HUES6 (cell line): Measurements from ENCODE around the gene PPP1R9B.

Experiments
- H3K27ac ChIP-seq: 2 replicates; pipeline ENCODE4 v1.7.0; 2013; ENCODE audit warnings: low read depth, mild to moderate bottlenecking, low read length, inconsistent platforms
- H3K27me3 ChIP-seq: 2 replicates; pipeline ENCODE4 v1.6.1; 2013; ENCODE audit warnings: low read length; ENCODE audit not compliant: control insufficient read depth, insufficient read depth
- H3K36me3 ChIP-seq: 2 replicates; pipeline ENCODE4 v1.6.1; 2013; ENCODE audit warnings: low read length; ENCODE audit not compliant: control insufficient read depth, insufficient read depth
- H3K4me1 ChIP-seq: 2 replicates; pipeline ENCODE4 v1.6.1; 2013; ENCODE audit warnings: low read length; ENCODE audit not compliant: control insufficient read depth, insufficient read depth
- H3K4me3 ChIP-seq: 2 replicates; pipeline ENCODE4 v1.5.1; 2013; ENCODE audit warnings: low read depth, low read length
- H3K9ac ChIP-seq: one replicate; pipeline ENCODE4 v1.6.1; 2013; ENCODE audit warnings: mild to moderate bottlenecking, low read length
- H3K9me3 ChIP-seq: 2 replicates; pipeline ENCODE4 v1.6.1; 2013; ENCODE audit warnings: low read depth, low read length; ENCODE audit not compliant: control insufficient read depth, insufficient read depth

The PPP1R9B gene

GRCh38 chr17:50128441-50129352 lies 21.8 kb downstream of the PPP1R9B start:
- Histone ChIP-seq H3K9me3 (no peaks in the 10 kb centered on the region), H3K27me3 (no peaks in the 10 kb centered on the region; the same call in 1 of the 2 replicates), H3K4me1 (peaks cover 37% of the 10 kb centered on the region), H3K9ac (peak overlapping the region; percentile 55), H3K36me3 (no peaks in the 10 kb centered on the region), H3K27ac (no peak overlapping the region), H3K4me3 (peak overlapping the region; percentile 62)

- H3K27me3 ChIP-seq, result no peaks in the 10 kb centered on the region; the same call in 1 of the 2 replicates
- no peaks in the 10 kb centered on the region for H3K9me3 ChIP-seq
- no peak overlapping the region for H3K27ac ChIP-seq
- H3K9ac ChIP-seq, result no peak overlapping the region
- H3K36me3 ChIP-seq, result no peaks in the 10 kb centered on the region
- peaks cover 38% of the 10 kb centered on the region for H3K4me1 ChIP-seq
- H3K4me3 ChIP-seq, result peak overlapping the region; percentile 62
Observed at GRCh38 chr17:50127697-50128361, 22.6 kb downstream of the PPP1R9B start.

- H3K9me3 ChIP-seq, result no peaks in the 10 kb centered on the region
- H3K9ac ChIP-seq, result no peak overlapping the region
- no peak overlapping the region for H3K27ac ChIP-seq
- H3K4me3 ChIP-seq, result no peak overlapping the region
- H3K27me3 ChIP-seq, result peaks cover 4% of the 10 kb centered on the region; the same call in 1 of the 2 replicates
- H3K4me1 ChIP-seq, result peaks cover 32% of the 10 kb centered on the region
- no peaks in the 10 kb centered on the region for H3K36me3 ChIP-seq
Observed at GRCh38 chr17:50125420-50125997, 25.0 kb downstream of the PPP1R9B start.

GRCh38 chr17:50123649-50124349 lies 26.7 kb downstream of the PPP1R9B start:
- Histone ChIP-seq H3K27me3 (peaks cover 18% of the 10 kb centered on the region), H3K9ac (no peak overlapping the region), H3K27ac (no peak overlapping the region)

DNA sequence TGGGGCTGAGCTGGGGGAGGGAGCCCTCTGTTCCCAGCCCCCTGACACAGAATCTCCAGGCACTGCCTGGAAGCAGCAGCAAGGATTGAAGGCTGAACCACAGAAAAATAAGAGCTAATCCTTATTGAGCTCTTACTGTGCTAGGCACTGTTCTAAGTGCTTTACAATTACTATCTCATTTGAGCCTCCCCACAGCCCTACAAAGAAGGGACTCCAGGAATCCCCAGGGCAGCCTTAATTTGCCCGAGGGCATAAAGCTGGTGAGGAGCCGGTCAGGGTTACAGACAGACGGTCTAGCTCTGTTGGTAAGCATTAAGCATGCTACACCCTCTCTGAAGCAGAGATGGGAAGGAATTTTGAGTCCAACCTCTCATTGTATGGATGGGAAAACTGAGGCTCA lies 27.5 kb downstream of the PPP1R9B start:
- no peak overlapping the region for H3K9ac ChIP-seq
- H3K4me1 ChIP-seq, result peaks cover 26% of the 10 kb centered on the region
- H3K9me3 ChIP-seq, result no peaks in the 10 kb centered on the region
- H3K4me3 ChIP-seq, result peak overlapping the region; percentile 22
- H3K27ac ChIP-seq, result no peak overlapping the region
- H3K27me3 ChIP-seq, result peaks cover 26% of the 10 kb centered on the region
- H3K36me3 ChIP-seq, result no peaks in the 10 kb centered on the region

More at GRCh38 chr17:50123649-50124349, 26.7 kb downstream of the PPP1R9B start:
- H3K4me3 ChIP-seq, result peak overlapping the region; percentile 15; the same call in 1 of the 2 replicates
- H3K9me3 ChIP-seq, result no peaks in the 10 kb centered on the region
- H3K4me1 ChIP-seq, result peaks cover 32% of the 10 kb centered on the region
- no peaks in the 10 kb centered on the region for H3K36me3 ChIP-seq

GRCh38 chr17:50120475-50121253 lies 29.8 kb downstream of the PPP1R9B start:
- peaks cover 31% of the 10 kb centered on the region for H3K27me3 ChIP-seq

DNA sequence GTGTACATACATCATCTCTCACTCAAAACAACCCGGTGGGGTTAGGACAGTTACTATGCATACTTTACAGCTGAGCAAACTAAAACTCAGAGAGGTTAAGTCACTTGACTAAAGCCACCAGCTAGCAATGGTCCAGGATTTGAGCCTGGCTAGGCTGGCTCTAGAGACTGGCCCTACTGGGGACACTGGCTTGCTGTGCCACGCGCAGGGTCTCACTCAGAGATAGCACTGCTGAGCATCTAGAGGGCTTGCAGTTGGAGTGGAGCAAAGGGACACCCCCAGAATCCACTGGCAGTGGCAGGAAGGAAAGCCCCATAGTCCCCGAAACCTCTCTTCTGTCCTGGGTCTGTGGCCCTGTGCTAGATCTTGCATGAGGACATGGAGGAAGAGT lies 31.7 kb downstream of the PPP1R9B start:
- Histone ChIP-seq H3K36me3 (no peaks in the 10 kb centered on the region), H3K4me1 (peaks cover 26% of the 10 kb centered on the region), H3K9me3 (no peaks in the 10 kb centered on the region), H3K4me3 (no peak overlapping the region), H3K27ac (no peak overlapping the region), H3K9ac (no peak overlapping the region), H3K27me3 (peaks cover 31% of the 10 kb centered on the region)

More at GRCh38 chr17:50120475-50121253, 29.8 kb downstream of the PPP1R9B start:
- no peak overlapping the region for H3K9ac ChIP-seq
- no peaks in the 10 kb centered on the region for H3K36me3 ChIP-seq
- peaks cover 28% of the 10 kb centered on the region for H3K4me1 ChIP-seq
- H3K4me3 ChIP-seq, result no peak overlapping the region
- no peaks in the 10 kb centered on the region for H3K9me3 ChIP-seq
- no peak overlapping the region for H3K27ac ChIP-seq

DNA sequence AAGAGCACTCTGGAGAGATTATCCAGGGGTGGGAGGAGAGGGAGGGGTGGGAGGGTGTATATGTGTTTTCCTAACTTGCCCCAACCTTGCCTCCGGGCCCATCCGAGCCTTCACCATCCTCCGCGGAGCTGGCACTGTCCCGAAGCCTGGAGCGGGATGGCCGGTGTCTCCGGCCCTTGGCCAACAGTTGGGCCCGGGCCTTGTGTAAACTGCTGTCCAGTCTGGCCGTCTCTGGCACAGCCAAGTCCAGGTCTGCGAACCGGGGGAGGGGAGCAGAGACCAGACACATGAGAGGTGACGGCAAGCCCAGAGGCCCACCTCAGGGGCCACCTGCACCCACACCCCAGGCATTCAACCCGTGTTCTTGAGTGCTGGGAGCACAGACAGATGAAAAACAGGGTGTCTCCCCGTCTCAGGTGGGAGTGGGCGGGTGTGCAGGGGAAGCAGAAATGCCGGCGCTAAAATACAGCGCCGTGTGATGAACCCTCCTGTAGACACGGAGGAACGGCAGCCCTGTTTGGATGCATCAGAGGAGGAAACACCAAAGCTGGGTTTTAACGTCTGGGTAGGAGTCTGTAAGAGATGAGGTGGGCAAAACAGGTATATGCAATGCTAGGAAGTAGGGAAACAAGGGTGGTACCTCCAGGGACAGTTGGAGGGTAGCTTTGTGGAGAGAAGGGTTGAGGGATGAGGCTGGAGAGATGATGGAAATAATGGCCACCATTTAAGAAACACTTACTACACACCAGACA lies 32.2 kb downstream of the PPP1R9B start:
- H3K27me3 ChIP-seq, result peaks cover 31% of the 10 kb centered on the region
- peaks cover 21% of the 10 kb centered on the region for H3K4me1 ChIP-seq
- no peaks in the 10 kb centered on the region for H3K36me3 ChIP-seq
- no peaks in the 10 kb centered on the region for H3K9me3 ChIP-seq
- no peak overlapping the region for H3K4me3 ChIP-seq
- no peak overlapping the region for H3K9ac ChIP-seq
- no peak overlapping the region for H3K27ac ChIP-seq

GRCh38 chr17:50117202-50118051 lies 33.0 kb downstream of the PPP1R9B start:
- H3K27me3 ChIP-seq, result peaks cover 31% of the 10 kb centered on the region
- H3K9ac ChIP-seq, result peak overlapping the region; percentile 14
- peaks cover 16% of the 10 kb centered on the region for H3K4me1 ChIP-seq
- no peak overlapping the region for H3K27ac ChIP-seq
- H3K9me3 ChIP-seq, result no peaks in the 10 kb centered on the region
- H3K36me3 ChIP-seq, result no peaks in the 10 kb centered on the region
- H3K4me3 ChIP-seq, result peak overlapping the region; percentile 46
